Measurements from ENCODE around the gene EYA2. TPM values are rescaled to one million over a fixed set of nuclear protein-coding genes. Genes with fewer than 3 reads are reported as not detected.

EYA2 gene
- total RNA-seq, 4 donors from 2014 or later: 9.9 to 20.1 (median 13.8) TPM

GRCh38 chr20:47227576-47227975 is 332.9 kb downstream of the EYA2 start:
- intact Hi-C loops (cut with DNase I): no loop called here
- no peak overlapping the region for H3K27ac ChIP-seq
- H3K36me3 ChIP-seq: peaks cover 39 to 43% of the 10 kb centered on the region in 2 donors
- H3K4me3 ChIP-seq (replicated peaks in 1 of 3): no peak overlapping the region
- H3K27me3 ChIP-seq: no peaks in the 10 kb centered on the region
- TF ChIP-seq CTCF (IDR thresholded peaks at IDR 0.05) (no peak), POLR2A (IDR thresholded peaks at IDR 0.05) (no peak)
- H3K9me3 ChIP-seq: no peaks in the 10 kb centered on the region
- H3K4me1 ChIP-seq: no peaks in the 10 kb centered on the region
- DNase-seq: no peak
- WGBS, 2 donors: 94 to 95% methylated on average over 9 of the region's 9 CpGs

DNA sequence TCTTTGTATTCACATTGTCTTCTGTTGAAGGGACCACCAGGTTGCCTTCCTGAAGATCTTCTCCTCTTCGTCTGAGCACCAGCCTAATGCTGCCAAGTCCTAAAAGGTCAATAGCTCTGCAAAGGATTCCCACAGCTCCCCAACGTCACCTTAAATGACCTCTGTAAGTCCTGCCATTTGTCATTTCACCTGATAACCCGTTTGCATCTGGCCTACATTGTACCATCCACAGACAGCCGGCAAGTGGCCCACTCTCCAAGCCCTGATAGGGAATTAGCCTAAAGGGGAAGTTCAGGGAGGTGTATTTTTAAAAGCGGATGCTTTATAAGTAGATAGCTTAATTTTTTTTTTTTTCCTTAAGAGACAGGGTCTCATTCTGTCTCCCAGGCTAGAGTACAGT is 334.0 kb downstream of the EYA2 start:
- H3K4me3 ChIP-seq (replicated peaks in 1 of 3): no peak overlapping the region
- intact Hi-C loops (cut with DNase I): no loop called here
- no peaks in the 10 kb centered on the region for H3K9me3 ChIP-seq
- 88 to 94% methylated on average over 5 of the region's 5 CpGs for WGBS, 2 donors
- no peak for TF ChIP-seq POLR2A (IDR thresholded peaks at IDR 0.05)
- no peak for TF ChIP-seq CTCF (IDR thresholded peaks at IDR 0.05)
- DNase-seq: no peak
- no peaks in the 10 kb centered on the region for H3K27me3 ChIP-seq
- peaks cover 32 to 40% of the 10 kb centered on the region in 2 donors for H3K36me3 ChIP-seq
- H3K4me1 ChIP-seq: no peaks in the 10 kb centered on the region
- no peak overlapping the region for H3K27ac ChIP-seq

GRCh38 chr20:47230811-47231256 is 336.2 kb downstream of the EYA2 start:
- Histone ChIP-seq H3K4me3 (replicated peaks in 1 of 3) (no peak overlapping the region), H3K27me3 (no peaks in the 10 kb centered on the region), H3K27ac (no peak overlapping the region), H3K36me3 (peaks cover 31 to 46% of the 10 kb centered on the region in 2 donors), H3K9me3 (no peaks in the 10 kb centered on the region), H3K4me1 (no peaks in the 10 kb centered on the region)
- intact Hi-C loops (cut with DNase I): no loop called here
- TF ChIP-seq POLR2A (IDR thresholded peaks at IDR 0.05): no peak
- DNase-seq: no peak
- WGBS, 2 donors: 95 to 99% methylated on average over 8 of the region's 8 CpGs

DNA sequence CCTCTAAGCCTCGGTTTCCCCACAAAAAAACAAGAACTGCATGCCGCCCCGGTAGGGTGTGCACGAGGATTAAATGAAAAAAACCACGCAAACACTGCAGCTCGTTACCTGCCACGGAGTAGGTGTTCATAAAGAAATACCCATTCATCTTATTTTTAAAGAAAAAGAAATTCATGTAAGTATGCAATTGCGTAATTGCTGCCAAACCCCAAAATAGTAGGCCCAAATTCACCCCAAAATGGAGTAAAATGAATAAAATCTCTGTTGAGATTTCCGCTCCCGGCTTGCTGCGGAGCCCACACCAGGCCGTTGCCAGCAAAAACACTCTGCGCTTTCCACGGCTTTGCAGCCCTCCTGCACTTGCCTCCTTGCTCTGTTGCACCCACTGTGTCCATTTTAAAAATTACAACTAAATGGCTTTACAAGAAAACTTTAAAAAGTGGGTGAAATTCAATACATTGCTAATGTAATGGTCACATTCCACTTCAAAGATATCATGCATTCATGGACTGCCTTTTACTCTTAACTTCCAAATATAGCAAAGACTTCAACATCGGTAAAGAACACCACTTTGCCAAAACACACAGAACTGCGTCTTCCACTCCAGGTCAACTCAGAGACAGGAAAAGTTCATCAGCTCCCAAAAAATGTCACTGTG is 336.9 kb downstream of the EYA2 start:
- whole genome bisulfite sequencing, 2 donors: 90% methylated on average over 16 of the region's 16 CpGs
- DNase-seq: no peak
- TF ChIP-seq POLR2A (IDR thresholded peaks at IDR 0.05): no peak
- Histone ChIP-seq H3K27me3 (no peaks in the 10 kb centered on the region), H3K27ac (no peak overlapping the region), H3K36me3 (peaks cover 26 to 48% of the 10 kb centered on the region in 2 donors), H3K4me1 (peaks cover 0 to 2% of the 10 kb centered on the region in 2 donors), H3K4me3 (replicated peaks in 1 of 3) (no peak overlapping the region), H3K9me3 (no peaks in the 10 kb centered on the region)
- intact Hi-C loops (cut with DNase I): no loop called here

- no peak overlapping the region for H3K4me3 ChIP-seq (replicated peaks in 1 of 3)
- 90 to 93% methylated on average over 3 of the region's 3 CpGs for WGBS, 2 donors
- H3K27me3 ChIP-seq: no peaks in the 10 kb centered on the region
- no peaks in the 10 kb centered on the region for H3K9me3 ChIP-seq
- intact Hi-C loops (cut with DNase I): no loop called here
- peaks cover 22 to 41% of the 10 kb centered on the region in 2 donors for H3K36me3 ChIP-seq
- peaks cover 0 to 6% of the 10 kb centered on the region in 2 donors for H3K4me1 ChIP-seq
- H3K27ac ChIP-seq: no peak overlapping the region
- TF ChIP-seq CTCF (IDR thresholded peaks at IDR 0.05) (no peak), POLR2A (IDR thresholded peaks at IDR 0.05) (no peak)
- DNase-seq: no peak
These were observed 337.9 kb downstream of the EYA2 start for GRCh38 chr20:47232518-47232917.

- no peak for DNase-seq
- 90 to 98% methylated on average over 9 of the region's 9 CpGs for WGBS, 2 donors
- Histone ChIP-seq H3K36me3 (peaks cover 26 to 32% of the 10 kb centered on the region in 2 donors), H3K27me3 (no peaks in the 10 kb centered on the region), H3K4me1 (peaks cover 0 to 6% of the 10 kb centered on the region in 2 donors), H3K9me3 (no peaks in the 10 kb centered on the region), H3K27ac (no peak overlapping the region), H3K4me3 (replicated peaks in 1 of 3) (no peak overlapping the region)
- TF ChIP-seq POLR2A (IDR thresholded peaks at IDR 0.05): no peak
- no peak for TF ChIP-seq CTCF (IDR thresholded peaks at IDR 0.05)
- intact Hi-C loops (cut with DNase I): no loop called here
These were observed 338.9 kb downstream of the EYA2 start for GRCh38 chr20:47233333-47234188.
